Endothelial cell of umbilical vein (primary cell): ENCODE data around the gene TRIM24. TPM values are rescaled to one million over a fixed set of nuclear protein-coding genes. Genes with fewer than 3 reads are reported as not detected.

Experiments
- BruUV-seq: library from RNA; stranded (reverse); fragments of 400-500 nt; replicated peaks from 2 replicates; lab custom pipeline; 2021; lab: Mats Ljungman, UMichigan
- CTCF ChIA-PET: fragments of 300-600, 350-600 bp; sonication (Branson Sonifier 250); formaldehyde crosslinking; loops from one replicate; lab custom pipeline; 2021; ENCODE audit warnings: antibody characterized with exemption, inconsistent platforms; lab: Charles Lee
- POLR2A ChIA-PET: fragments of 300-600, 350-600 bp; sonication (Branson Sonifier 250); formaldehyde crosslinking; loops from one replicate; lab custom pipeline; 2021; ENCODE audit warnings: antibody characterized with exemption, inconsistent platforms; lab: Charles Lee
- DNase-seq: peaks from one replicate; pipeline ENCODE4 v3.0.0-alpha.2; 2011; ENCODE audit warnings: low read depth, low spot score
- FAIRE-seq: peaks from 2 replicates; lab custom pipeline; 2011; peaks lifted over from hg19 to GRCh38; lab: Jason Lieb, UNC
- H2AFZ ChIP-seq: 2 replicates; pipeline ENCODE4 v1.6.0; 2012; ENCODE audit warnings: low read depth, low read length, control low read depth, inconsistent platforms
- H3K27ac ChIP-seq: 2 replicates; pipeline ENCODE4 v1.5.1; 2011; ENCODE audit warnings: low read depth, mild to moderate bottlenecking, control low read depth, low read length, moderate library complexity; ENCODE audit not compliant: insufficient read depth
- H3K27me3 ChIP-seq, 2 experiments: 2 replicates each; pipeline versions ENCODE4 v1.6.0 to v1.6.1; 2011; ENCODE audit warnings: low read length in 2 of 2, mixed read lengths in 1 of 2; ENCODE audit not compliant: control insufficient read depth in 2 of 2, insufficient read depth in 2 of 2
- H3K36me3 ChIP-seq, 2 experiments: 2 replicates in 1 of 2; 3 replicates in 1 of 2; pipeline ENCODE4 v1.5.1; 2011; ENCODE audit warnings: low read length in 2 of 2, mild to moderate bottlenecking in 1 of 2, moderate library complexity in 1 of 2; ENCODE audit not compliant: control insufficient read depth in 2 of 2, insufficient read depth in 2 of 2; ENCODE audit errors: extremely low read depth in 1 of 2
- H3K4me1 ChIP-seq: 3 replicates; pipeline ENCODE4 v1.5.1; 2011; ENCODE audit warnings: mild to moderate bottlenecking, low read length; ENCODE audit not compliant: control insufficient read depth, insufficient read depth; ENCODE audit errors: extremely low read depth
- H3K4me2 ChIP-seq: 2 replicates; pipeline ENCODE4 v1.6.1; 2011; ENCODE audit warnings: low read length, control low read depth, mixed read lengths; ENCODE audit not compliant: insufficient read depth
- H3K4me3 ChIP-seq, 3 experiments: fragments of 200-600 bp in 1 of 3; sonication (generic), shearing (Covaris generic) in 1 of 3; replicated peaks in 1 of 3; 2 replicates each; pipeline ENCODE4 v1.5.1; 2011 to 2016; ENCODE audit warnings: control low read depth in 3 of 3, low read length in 3 of 3, mild to moderate bottlenecking in 2 of 3, inconsistent platforms in 1 of 3, low read depth in 1 of 3, moderate library complexity in 1 of 3; ENCODE audit not compliant: insufficient read depth in 1 of 3
- H3K79me2 ChIP-seq: 2 replicates; pipeline ENCODE4 v1.6.0; 2012; ENCODE audit warnings: low read length, inconsistent platforms; ENCODE audit not compliant: control insufficient read depth, insufficient read depth
- H3K9ac ChIP-seq: replicated peaks from 2 replicates; pipeline ENCODE3; 2011; ENCODE audit warnings: low read length, control low read depth; ENCODE audit not compliant: insufficient read depth; ENCODE audit errors: extremely low read depth
- H3K9me1 ChIP-seq: replicated peaks from 3 replicates; pipeline ENCODE4 v1.6.0; 2011; ENCODE audit warnings: mild to moderate bottlenecking, low read length; ENCODE audit not compliant: control insufficient read depth, insufficient read depth; ENCODE audit errors: extremely low read depth
- H3K9me3 ChIP-seq: replicated peaks from 2 replicates; pipeline ENCODE4 v1.5.1; 2012; ENCODE audit warnings: low read length, inconsistent platforms; ENCODE audit not compliant: control insufficient read depth, insufficient read depth
- H4K20me1 ChIP-seq: replicated peaks from 2 replicates; pipeline ENCODE3; 2011; ENCODE audit warnings: mild to moderate bottlenecking, low read length; ENCODE audit not compliant: control insufficient read depth, insufficient read depth; ENCODE audit errors: extremely low read depth
- CTCF ChIP-seq, 2 donors: IDR thresholded peaks; 1 replicate in 1 of 2; 2 replicates in 1 of 2; pipeline ENCODE4 v1.5.1; 2011; ENCODE audit warnings: low read length in 2 of 2, mild to moderate bottlenecking in 2 of 2, moderate library complexity in 2 of 2, control low read depth in 1 of 2, inconsistent platforms in 1 of 2, low read depth in 1 of 2; ENCODE audit not compliant: insufficient read depth in 1 of 2; ENCODE audit errors: extremely low read depth in 1 of 2
- EZH2 ChIP-seq: IDR thresholded peaks from 2 replicates; pipeline ENCODE4 v1.6.1; 2012; ENCODE audit warnings: borderline replicate concordance, low read depth, mild to moderate bottlenecking, moderate library complexity, low read length, inconsistent platforms; ENCODE audit not compliant: severe bottlenecking
- FOS ChIP-seq: IDR thresholded peaks from 2 replicates; pipeline ENCODE4 v1.6.1; 2011; ENCODE audit warnings: mild to moderate bottlenecking, low read length, moderate library complexity, borderline replicate concordance; ENCODE audit not compliant: insufficient read depth
- GATA2 ChIP-seq: IDR thresholded peaks from 2 replicates; pipeline ENCODE4 v1.7.0; 2011; ENCODE audit warnings: low read depth, mild to moderate bottlenecking, moderate library complexity, mixed read lengths, low read length; ENCODE audit not compliant: insufficient read length, insufficient read depth
- JUN ChIP-seq: IDR thresholded peaks from 2 replicates; pipeline ENCODE4 v1.6.1; 2011; ENCODE audit warnings: borderline replicate concordance, low read depth; ENCODE audit not compliant: insufficient read length, insufficient read depth
- MAX ChIP-seq: IDR thresholded peaks from 2 replicates; pipeline ENCODE4 v1.6.1; 2011; ENCODE audit not compliant: insufficient read depth, insufficient read length
- MYC ChIP-seq: IDR thresholded peaks from one replicate; pipeline ENCODE4 v1.6.1; 2011; ENCODE audit warnings: mild to moderate bottlenecking, low read depth, low read length
- POLR2A ChIP-seq: IDR thresholded peaks from 2 replicates; pipeline ENCODE4 v1.6.1; 2012; ENCODE audit warnings: low read depth, mild to moderate bottlenecking, control low read depth, low read length
- POLR2AphosphoS5 ChIP-seq: IDR thresholded peaks from 2 replicates; pipeline ENCODE4 v1.6.1; 2012; ENCODE audit warnings: low read depth, mild to moderate bottlenecking, control low read depth, low read length, moderate library complexity; ENCODE audit not compliant: insufficient read depth
- dilution Hi-C: fragments of 300-500 bp; cut with MboI; formaldehyde crosslinking; loops from one replicate; pipeline ENCODE4 v1.15.0; 2019; ENCODE audit warnings: low sequenced_read_pairs; ENCODE audit not compliant: extremely low pct_ligation_motif_present
- intact Hi-C: fragments of 100-400 bp; cut with micrococcal nuclease; formaldehyde crosslinking; loops from one replicate; pipeline ENCODE4 v1.10.0; 2022
- polyA plus RNA-seq, 4 experiments: library from polyadenylated mRNA; depleted of rRNA in 3 of 4; stranded (reverse) in 3 of 4; unstranded in 1 of 4; fragments of >200 nt; gene quantifications; 2 replicates each; pipeline versions ENCODE4 v1.2.1 to v1.2.3, GENCODE V29; 2011 to 2012; ENCODE audit warnings: missing spikeins in 1 of 4
- total RNA-seq: library from RNA; stranded (reverse); gene quantifications from 2 replicates; pipeline ENCODE4 v1.2.3, GENCODE V29; 2021

TRIM24 gene
- total and polyA plus RNA-seq, 2 donors (not counting 3 experiments of a cell fraction or from before 2014, with no cell fraction given): 9.1 to 26.1 TPM

- dilution Hi-C loops: no loop called here
- POLR2A ChIA-PET: no interaction called here
Measured at GRCh38 chr7:138456220-138456619, 3.8 kb upstream of the TRIM24 start.

More at GRCh38 chr7:138456220-138456619, 3.8 kb upstream of the TRIM24 start:
- no peaks in the 10 kb centered on the region for H4K20me1 ChIP-seq
- H3K27me3 ChIP-seq: no peaks in the 10 kb centered on the region
- H3K36me3 ChIP-seq: no peaks in the 10 kb centered on the region
- H3K9me1 ChIP-seq: no peaks in the 10 kb centered on the region
- H3K27ac ChIP-seq: no peak overlapping the region
- no peak overlapping the region for H3K9ac ChIP-seq
- TF ChIP-seq POLR2AphosphoS5 (no peak), EZH2 (no peak), FOS (no peak), MAX (no peak), MYC (no peak), POLR2A (no peak), GATA2 (no peak), JUN (no peak), CTCF (IDR thresholded peaks at IDR 0.05; ENCODE audit: extremely low read depth in 1 of 2, insufficient read depth in 1 of 2, low read depth in 1 of 2, low read length in 2 of 2) (no peak)
- no peak overlapping the region for H3K4me3 ChIP-seq
- no peaks in the 10 kb centered on the region for H3K4me1 ChIP-seq
- no peaks in the 10 kb centered on the region for H3K9me3 ChIP-seq
- CTCF ChIA-PET: no interaction called here
- intact Hi-C loops: no loop called here
- no peak overlapping the region for H3K4me2 ChIP-seq
- H3K79me2 ChIP-seq: peaks cover 4% of the 10 kb centered on the region
- H2AFZ ChIP-seq: no peak overlapping the region
- DNase-seq (no peak), FAIRE-seq (no peak)
- BruUV-seq: no TSS peak
